Upper lobe of left lung (tissue), 6 donors: Measurements from ENCODE around the gene GABPA. TPM values are rescaled to one million over a fixed set of nuclear protein-coding genes. Genes with fewer than 3 reads are reported as not detected.

Experiments used
- ATAC-seq, 2 donors: fragments of 200-7000 bp; cut with Tn5 transposase; one replicate each; pipeline ENCODE4 v1.9.1; 2022; ENCODE audit warnings: mild to moderate bottlenecking in 2 of 2, moderate library complexity in 2 of 2; ENCODE audit not compliant: low FRiP score in 2 of 2
- DNase-seq, 2 donors: peaks; one replicate each; pipeline ENCODE4 v3.0.0-alpha.2; 2019 to 2020
- H3K27ac ChIP-seq, 4 donors: fragments of 200-600 bp; sonication (generic); one replicate each; pipeline ENCODE4 v1.5.1; 2016 to 2019
- H3K27me3 ChIP-seq, 4 donors: fragments of 200-600 bp; sonication (generic); one replicate each; pipeline ENCODE4 v1.5.1; 2017 to 2019
- H3K36me3 ChIP-seq, 4 donors: fragments of 200-600 bp; sonication (generic); one replicate each; pipeline ENCODE4 v1.5.1; 2016 to 2019
- H3K4me1 ChIP-seq, 4 donors: fragments of 200-600 bp; sonication (generic); one replicate each; pipeline ENCODE4 v1.5.1; 2018 to 2019
- H3K4me3 ChIP-seq, 4 donors: fragments of 200-600 bp; sonication (generic); one replicate each; pipeline ENCODE4 v1.5.1; 2017 to 2019; ENCODE audit warnings: mild to moderate bottlenecking in 2 of 4, moderate library complexity in 1 of 4
- H3K9me3 ChIP-seq, 4 donors: fragments of 200-600 bp; sonication (generic); one replicate each; pipeline ENCODE4 v1.5.1; 2018 to 2019
- CTCF ChIP-seq, 6 experiments: fragments of 450-650 bp in 4 of 6; fragments of 200-600 bp in 2 of 6; sonication (generic) in 2 of 6; IDR thresholded peaks; one replicate each; pipeline ENCODE4 v1.5.1; 2016 to 2019; ENCODE audit warnings: antibody characterized with exemption in 6 of 6
- EP300 ChIP-seq, 4 donors: sonication (generic); formaldehyde crosslinking; IDR thresholded peaks; one replicate each; pipeline ENCODE4 v1.5.1; 2017; ENCODE audit warnings: antibody characterized with exemption in 4 of 4, control low read depth in 2 of 4
- POLR2A ChIP-seq, 4 donors: fragments of 450-650 bp; IDR thresholded peaks; one replicate each; pipeline ENCODE4 v1.5.1; 2016 to 2017; ENCODE audit warnings: antibody characterized with exemption in 4 of 4, mild to moderate bottlenecking in 2 of 4
- POLR2AphosphoS5 ChIP-seq, 2 donors: sonication (generic); formaldehyde crosslinking; IDR thresholded peaks; one replicate each; pipeline ENCODE4 v1.5.1; 2017; ENCODE audit warnings: antibody characterized with exemption in 2 of 2
- WGBS, 2 donors: methylation state at CpG; one replicate each; pipeline ENCODE4 v1.1.5; 2017 to 2018; 5-methylcytosine and 5-hydroxymethylcytosine counted together
- total RNA-seq, 6 donors: library from RNA; depleted of rRNA in 4 of 6; stranded (reverse); fragments of >200 nt in 4 of 6; gene quantifications; one replicate each; pipeline versions ENCODE4 v1.1.0 to v1.2.1, GENCODE V29; 2016 to 2021
- donor health status: DM: no; HTN: no; CAD: no; lungs with moderate emphysema.
- donor health status: DM: no; HTN: yes; CAD: no; lungs with severe emphysema.

GABPA gene
- 10 to 100 TPM in 5 of 6 donors, 1 to 10 TPM in 1; 10.0 to 31.6 (median 18.6) TPM for total RNA-seq

GRCh38 chr21:25734904-25735645 lies at the start of gene GABPA, which contains the start of gene ATP5PF:
TSS of gene GABPA (plus strand) at chr21:25734972. CDS start at chr21:25741599, 6,627 bp downstream.
TSS of gene ATP5PF (minus strand) at chr21:25734904. CDS start at chr21:25729794, 5,110 bp downstream.
- Histone ChIP-seq H3K27ac (peak within 1 kb of the TSS; percentile 93 to 100 (median 99)), H3K4me3 (peak within 1 kb of the TSS; percentile 75 to 98 (median 88)), H3K9me3 (no peaks in the 10 kb centered on the region), H3K27me3 (no peaks in the 10 kb centered on the region), H3K4me1 (peaks cover 24 to 40% (median 30%) of the 10 kb centered on the region in 4 donors), H3K36me3 (peaks cover 0 to 2% (median under 1%) of the 10 kb centered on the region in 4 donors)
- DNase-seq (peak; percentile 97 to 98), ATAC-seq (peak; percentile 97 to 100)
- whole genome bisulfite sequencing, 2 donors, result 1% methylated on average over 37 to 54 of the region's 64 CpGs
- TF ChIP-seq POLR2A (IDR thresholded peaks at IDR 0.05) (peak in 3 of 4 donors; percentile 14 to 68 (median 29)), EP300 (IDR thresholded peaks at IDR 0.05) (peak in 1 of 4 donors; percentile 46), POLR2AphosphoS5 (IDR thresholded peaks at IDR 0.05) (peak; percentile 90 to 96), CTCF (IDR thresholded peaks at IDR 0.05) (peak in 2 of 6 experiments; percentile 3 to 37)

GRCh38 chr21:25687787-25688186 lies 47.0 kb upstream of the GABPA start:
- Histone ChIP-seq H3K4me1 (peaks cover 0 to 19% (median 5%) of the 10 kb centered on the region in 4 donors), H3K27me3 (no peaks in the 10 kb centered on the region), H3K27ac (peak overlapping the region; percentile 36 to 73 (median 57)), H3K36me3 (no peaks in the 10 kb centered on the region), H3K4me3 (no peak overlapping the region), H3K9me3 (no peaks in the 10 kb centered on the region)
- DNase-seq (no peak), ATAC-seq (no peak)
- no peak for TF ChIP-seq POLR2A (IDR thresholded peaks at IDR 0.05)
- TF ChIP-seq CTCF (IDR thresholded peaks at IDR 0.05), result no peak
- no peak for TF ChIP-seq POLR2AphosphoS5 (IDR thresholded peaks at IDR 0.05)
- no peak for TF ChIP-seq EP300 (IDR thresholded peaks at IDR 0.05)
- 67 to 78% methylated on average over 4 of the region's 4 CpGs for WGBS, 2 donors

GRCh38 chr21:25688275-25689155 lies 46.3 kb upstream of the GABPA start:
- ATAC-seq (no peak), DNase-seq (no peak)
- Histone ChIP-seq H3K27me3 (no peaks in the 10 kb centered on the region), H3K9me3 (no peaks in the 10 kb centered on the region), H3K4me3 (no peak overlapping the region), H3K4me1 (peaks cover 0 to 19% (median 5%) of the 10 kb centered on the region in 4 donors), H3K36me3 (no peaks in the 10 kb centered on the region), H3K27ac (peak overlapping the region; percentile 36 to 73 (median 57))
- peak in 2 of 4 donors; percentile 43 to 53 for TF ChIP-seq EP300 (IDR thresholded peaks at IDR 0.05)
- peak in 1 of 2 donors; percentile 28 for TF ChIP-seq POLR2AphosphoS5 (IDR thresholded peaks at IDR 0.05)
- TF ChIP-seq POLR2A (IDR thresholded peaks at IDR 0.05), result no peak
- 54 to 65% methylated on average over 9 of the region's 9 CpGs for WGBS, 2 donors

GRCh38 chr21:25689226-25689625 lies 45.5 kb upstream of the GABPA start:
- ATAC-seq, result no peak
- Histone ChIP-seq H3K27me3 (no peaks in the 10 kb centered on the region), H3K4me1 (peaks cover 0 to 19% (median 5%) of the 10 kb centered on the region in 4 donors), H3K9me3 (no peaks in the 10 kb centered on the region), H3K36me3 (peaks cover 0 to 5% (median 0%) of the 10 kb centered on the region in 4 donors), H3K4me3 (no peak overlapping the region), H3K27ac (peak overlapping the region in 2 of 4 donors; percentile 49 to 73)
- DNase-seq, result no peak
- TF ChIP-seq EP300 (IDR thresholded peaks at IDR 0.05), result no peak
- TF ChIP-seq POLR2A (IDR thresholded peaks at IDR 0.05), result no peak
- no peak for TF ChIP-seq POLR2AphosphoS5 (IDR thresholded peaks at IDR 0.05)
- TF ChIP-seq CTCF (IDR thresholded peaks at IDR 0.05), result no peak
- WGBS, 2 donors, result 83 to 90% methylated on average over 1 of the region's 1 CpG
